Suprapubic skin (tissue), 4 donors: ENCODE results near the gene TM6SF1.

Experiments
- EP300 ChIP-seq: sonication (generic); formaldehyde crosslinking; IDR thresholded peaks from one replicate; pipeline ENCODE4 v1.6.1; 2017; ENCODE audit warnings: antibody characterized with exemption
- POLR2A ChIP-seq, 2 donors: fragments of 450-650 bp; IDR thresholded peaks; one replicate each; pipeline ENCODE4 v1.6.1; 2017; ENCODE audit warnings: antibody characterized with exemption in 2 of 2, mild to moderate bottlenecking in 2 of 2, moderate library complexity in 2 of 2
- POLR2AphosphoS5 ChIP-seq, 3 donors: sonication (generic); formaldehyde crosslinking; IDR thresholded peaks; one replicate each; pipeline ENCODE4 v1.6.1; 2017; ENCODE audit warnings: antibody characterized with exemption in 3 of 3
- TF ChIP-seq, protein P1 (sequence below), 2 donors: fragments of 200-600 bp in 1 of 2; fragments of 450-650 bp in 1 of 2; sonication (generic) in 1 of 2; IDR thresholded peaks; one replicate each; pipeline ENCODE4 v1.5.1; 2016 to 2019; ENCODE audit warnings: antibody characterized with exemption in 2 of 2, mild to moderate bottlenecking in 1 of 2, moderate library complexity in 1 of 2

DNA sequence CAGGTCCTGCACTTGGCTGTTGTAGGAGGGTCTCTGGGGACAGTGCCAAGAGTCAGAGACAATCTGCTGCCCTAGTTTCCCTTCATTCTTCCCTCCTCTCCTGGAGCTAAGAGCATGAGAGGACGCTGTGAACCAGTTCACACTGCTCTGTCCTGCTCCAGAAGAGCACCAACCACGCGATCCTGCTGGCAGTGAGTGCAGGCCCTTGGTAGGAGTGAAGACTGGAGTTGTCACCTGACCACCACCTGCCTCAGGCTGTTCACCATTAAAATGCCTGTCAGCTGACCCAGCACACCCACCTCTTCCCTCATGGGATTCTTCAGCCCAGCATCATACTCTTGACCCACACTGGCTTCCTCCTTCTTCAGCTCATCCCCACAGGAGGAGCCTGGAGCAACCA, 2.9 kb downstream of the TM6SF1 start:
- TF ChIP-seq, protein P1, sequence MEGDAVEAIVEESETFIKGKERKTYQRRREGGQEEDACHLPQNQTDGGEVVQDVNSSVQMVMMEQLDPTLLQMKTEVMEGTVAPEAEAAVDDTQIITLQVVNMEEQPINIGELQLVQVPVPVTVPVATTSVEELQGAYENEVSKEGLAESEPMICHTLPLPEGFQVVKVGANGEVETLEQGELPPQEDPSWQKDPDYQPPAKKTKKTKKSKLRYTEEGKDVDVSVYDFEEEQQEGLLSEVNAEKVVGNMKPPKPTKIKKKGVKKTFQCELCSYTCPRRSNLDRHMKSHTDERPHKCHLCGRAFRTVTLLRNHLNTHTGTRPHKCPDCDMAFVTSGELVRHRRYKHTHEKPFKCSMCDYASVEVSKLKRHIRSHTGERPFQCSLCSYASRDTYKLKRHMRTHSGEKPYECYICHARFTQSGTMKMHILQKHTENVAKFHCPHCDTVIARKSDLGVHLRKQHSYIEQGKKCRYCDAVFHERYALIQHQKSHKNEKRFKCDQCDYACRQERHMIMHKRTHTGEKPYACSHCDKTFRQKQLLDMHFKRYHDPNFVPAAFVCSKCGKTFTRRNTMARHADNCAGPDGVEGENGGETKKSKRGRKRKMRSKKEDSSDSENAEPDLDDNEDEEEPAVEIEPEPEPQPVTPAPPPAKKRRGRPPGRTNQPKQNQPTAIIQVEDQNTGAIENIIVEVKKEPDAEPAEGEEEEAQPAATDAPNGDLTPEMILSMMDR (IDR thresholded peaks at IDR 0.05) = no peak
- no peak for TF ChIP-seq POLR2AphosphoS5 (IDR thresholded peaks at IDR 0.05)
- no peak for TF ChIP-seq POLR2A (IDR thresholded peaks at IDR 0.05)
- no peak for TF ChIP-seq EP300
